ENCODE results near the gene OGFOD2.

DNA sequence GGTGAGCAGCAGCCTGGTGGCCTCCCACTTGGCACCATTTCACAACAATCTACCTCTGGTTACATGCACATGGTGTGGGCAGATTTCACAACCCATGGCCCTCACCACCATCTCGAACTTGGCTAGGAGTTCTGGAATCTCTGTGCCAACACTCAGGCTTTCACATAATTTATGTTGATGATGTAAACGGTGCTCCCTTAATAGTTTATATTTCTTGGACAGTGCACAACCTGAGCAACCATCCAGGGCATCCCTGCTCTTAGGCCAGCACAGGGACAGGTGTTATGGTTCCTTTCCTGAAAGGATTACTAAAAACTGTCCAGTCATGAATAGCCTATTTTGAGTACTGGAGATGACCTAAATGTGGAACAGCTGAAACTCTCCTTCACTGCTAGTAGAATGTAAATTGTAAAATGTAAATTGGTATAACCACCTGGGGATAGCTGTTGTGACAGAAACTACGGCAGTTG, 37.4 kb upstream of the OGFOD2 start:
- TF ChIP-seq, protein P1, sequence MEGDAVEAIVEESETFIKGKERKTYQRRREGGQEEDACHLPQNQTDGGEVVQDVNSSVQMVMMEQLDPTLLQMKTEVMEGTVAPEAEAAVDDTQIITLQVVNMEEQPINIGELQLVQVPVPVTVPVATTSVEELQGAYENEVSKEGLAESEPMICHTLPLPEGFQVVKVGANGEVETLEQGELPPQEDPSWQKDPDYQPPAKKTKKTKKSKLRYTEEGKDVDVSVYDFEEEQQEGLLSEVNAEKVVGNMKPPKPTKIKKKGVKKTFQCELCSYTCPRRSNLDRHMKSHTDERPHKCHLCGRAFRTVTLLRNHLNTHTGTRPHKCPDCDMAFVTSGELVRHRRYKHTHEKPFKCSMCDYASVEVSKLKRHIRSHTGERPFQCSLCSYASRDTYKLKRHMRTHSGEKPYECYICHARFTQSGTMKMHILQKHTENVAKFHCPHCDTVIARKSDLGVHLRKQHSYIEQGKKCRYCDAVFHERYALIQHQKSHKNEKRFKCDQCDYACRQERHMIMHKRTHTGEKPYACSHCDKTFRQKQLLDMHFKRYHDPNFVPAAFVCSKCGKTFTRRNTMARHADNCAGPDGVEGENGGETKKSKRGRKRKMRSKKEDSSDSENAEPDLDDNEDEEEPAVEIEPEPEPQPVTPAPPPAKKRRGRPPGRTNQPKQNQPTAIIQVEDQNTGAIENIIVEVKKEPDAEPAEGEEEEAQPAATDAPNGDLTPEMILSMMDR (conservative IDR thresholded peaks at IDR 0.05; ENCODE audit: low read length) = no peak
- no peak for TF ChIP-seq EZH2phosphoT487 (IDR thresholded peaks at IDR 0.05; ENCODE audit: borderline replicate concordance, low read depth, low read length)
